HG03457 (cell line): ENCODE measurements around the gene CPT1B.
"Not testable (repeated sequence)": the region's sequence is repeated elsewhere in the genome, so short reads cannot be mapped to it uniquely, and the experiment has no call there.

Source experiments
- ATAC-seq: cut with Tn5 transposase; IDR thresholded peaks from one replicate; pipeline ENCODE4 v1.9.1; 2021; ENCODE audit warnings: moderate number of reproducible peaks; ENCODE audit not compliant: unreplicated experiment

The CPT1B gene

DNA sequence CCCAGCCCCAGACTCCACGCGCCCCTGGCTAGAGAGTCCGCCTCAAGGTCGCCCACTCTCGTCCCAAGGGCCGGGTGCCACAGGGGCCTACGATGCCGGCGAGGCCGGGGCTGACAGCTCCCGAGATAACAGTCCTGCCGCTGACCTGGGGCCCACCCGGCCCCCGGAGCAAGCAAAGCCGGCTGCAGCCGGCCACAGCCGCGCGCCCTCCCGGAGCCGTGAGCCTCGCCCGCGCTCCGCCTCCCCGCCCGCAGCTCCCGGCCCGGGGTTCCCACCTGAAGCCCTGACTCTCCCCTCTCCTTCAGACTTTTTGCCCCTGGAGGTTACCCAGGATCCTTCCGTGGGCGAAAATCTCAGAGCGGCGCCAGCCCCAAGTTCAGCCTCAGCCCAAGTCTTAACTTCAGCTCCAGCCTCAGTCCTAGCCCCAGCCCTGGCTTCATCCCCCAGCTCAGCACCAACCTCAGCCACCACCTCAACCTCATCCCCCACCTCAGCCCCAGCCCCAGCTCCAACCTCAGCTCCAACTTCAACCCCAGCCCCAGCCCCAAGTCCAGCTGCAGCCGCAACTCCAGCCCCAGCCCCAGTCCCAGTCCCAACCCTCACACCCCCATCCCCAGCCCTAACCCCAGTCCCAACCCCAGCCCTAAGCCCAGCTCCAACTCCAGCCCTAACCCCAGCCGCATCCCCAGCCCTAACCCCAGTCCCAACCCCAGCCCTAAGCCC, 30.8 kb downstream of the CPT1B start:
- ATAC-seq = no peak

DNA sequence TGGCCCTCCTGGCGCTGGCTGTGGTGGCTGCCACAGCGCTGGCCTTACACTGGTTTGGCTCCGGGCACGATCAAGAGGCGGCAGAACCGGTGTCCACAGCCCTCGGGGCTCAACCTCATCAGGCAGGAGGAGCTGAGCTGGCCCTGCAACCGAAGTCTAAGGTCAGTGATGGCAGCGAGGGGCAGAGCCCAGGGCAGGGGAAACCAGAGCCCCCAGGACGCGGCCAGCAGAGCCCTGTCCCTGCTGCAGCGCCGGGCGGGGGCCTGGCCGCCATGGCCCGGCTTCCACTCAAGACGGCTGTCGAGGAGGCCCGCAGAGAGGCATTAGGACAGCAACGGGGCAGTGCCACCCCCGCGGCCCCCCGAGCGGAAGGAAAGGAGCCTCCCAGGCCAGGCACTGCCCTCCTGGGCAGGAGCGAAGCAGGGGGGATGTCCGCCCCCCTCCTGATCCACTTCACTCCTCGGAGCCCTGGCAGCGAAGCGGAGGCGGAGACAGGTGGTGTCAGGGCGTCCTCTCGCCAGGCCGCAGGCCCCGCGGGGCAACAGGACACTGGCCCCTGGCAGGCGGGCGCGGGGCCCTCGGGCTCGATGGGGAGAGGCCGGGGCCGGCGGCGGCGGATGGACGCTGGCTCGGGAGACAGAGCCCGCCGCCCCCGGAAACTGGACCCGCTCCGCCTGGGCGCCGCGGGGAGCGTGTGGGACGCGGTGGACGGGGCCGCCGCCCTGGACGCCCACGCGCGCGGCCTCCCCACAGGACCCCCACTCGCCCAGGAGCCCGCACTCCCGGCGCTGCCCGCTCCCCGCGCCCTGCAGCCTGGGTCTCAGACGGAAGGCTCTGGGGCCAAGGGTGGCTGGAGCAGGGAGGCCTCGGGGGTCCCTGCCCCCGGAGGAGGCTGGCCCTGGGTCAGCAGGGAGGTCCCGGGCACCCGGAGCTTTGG, 31.6 kb downstream of the CPT1B start:
- no peak for ATAC-seq

DNA sequence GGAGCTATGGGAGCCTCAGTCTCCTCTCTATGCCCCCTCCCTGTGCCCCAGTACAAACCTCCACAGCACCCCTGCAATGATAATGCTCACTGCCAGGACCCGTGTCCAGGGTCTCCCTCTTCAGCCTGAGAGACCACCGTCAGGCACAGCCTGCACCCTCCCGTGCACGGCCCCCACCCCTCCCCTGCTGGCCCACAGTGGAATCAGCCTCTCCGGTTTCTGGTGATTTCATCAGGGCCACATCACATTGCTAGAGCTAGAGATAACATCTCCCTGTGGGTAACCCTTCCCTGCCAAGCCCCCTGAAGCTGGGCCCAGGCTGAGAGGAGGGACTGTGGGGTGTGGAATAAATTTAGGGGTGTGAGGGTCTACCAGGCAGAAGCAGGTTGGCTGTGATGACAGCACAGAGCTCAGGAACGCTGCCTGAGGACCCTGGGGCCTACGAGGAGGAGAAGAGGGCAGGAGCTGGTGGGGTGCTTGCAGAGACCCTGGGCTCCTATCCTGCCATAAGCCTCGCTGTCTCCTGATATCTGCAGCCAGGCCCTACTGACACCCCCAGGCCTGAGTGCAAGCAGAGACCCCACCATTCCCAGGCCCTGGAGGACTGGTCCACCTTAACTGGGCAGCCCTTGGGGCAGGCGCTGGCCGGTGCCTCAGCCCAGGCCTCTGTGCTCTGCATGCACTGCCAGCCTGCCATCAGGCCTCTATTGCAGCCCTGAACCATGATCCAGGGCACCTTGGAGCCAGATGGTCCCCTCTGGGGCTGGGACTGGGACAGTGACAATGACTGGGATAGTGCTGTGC, 32.5 kb downstream of the CPT1B start, which contains the start of gene KLHDC7B:
TSS of gene KLHDC7B (plus strand) at position 378 of the 804 bp plus-strand sequence. CDS start at position 723, 345 bp downstream.
- ATAC-seq = no peak

DNA sequence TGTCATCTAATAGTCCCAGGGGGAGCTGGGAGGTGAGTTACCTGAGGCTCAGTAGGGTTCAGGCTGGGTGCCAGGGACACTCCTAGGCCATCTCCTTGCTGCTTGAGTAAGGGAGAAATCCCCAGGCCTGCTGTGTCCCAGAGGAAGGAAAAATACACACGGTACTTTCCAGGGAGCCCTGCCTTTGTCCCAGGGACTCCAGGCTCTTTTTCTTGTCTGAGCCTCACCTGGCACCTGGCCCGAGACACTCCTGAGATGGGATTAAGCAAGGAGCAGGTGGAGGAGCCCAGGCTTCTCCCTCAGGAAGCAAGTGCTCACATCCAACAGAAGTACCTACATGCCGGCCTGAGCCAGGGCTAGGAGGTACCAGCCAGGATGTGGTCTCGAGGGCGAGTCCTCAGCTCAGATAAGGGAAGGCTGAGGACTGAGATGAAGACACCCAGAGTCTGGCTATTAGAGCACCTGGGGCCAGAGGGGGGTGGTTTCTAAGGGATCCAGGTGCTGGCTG, 33.4 kb downstream of the CPT1B start:
- no peak for ATAC-seq

DNA sequence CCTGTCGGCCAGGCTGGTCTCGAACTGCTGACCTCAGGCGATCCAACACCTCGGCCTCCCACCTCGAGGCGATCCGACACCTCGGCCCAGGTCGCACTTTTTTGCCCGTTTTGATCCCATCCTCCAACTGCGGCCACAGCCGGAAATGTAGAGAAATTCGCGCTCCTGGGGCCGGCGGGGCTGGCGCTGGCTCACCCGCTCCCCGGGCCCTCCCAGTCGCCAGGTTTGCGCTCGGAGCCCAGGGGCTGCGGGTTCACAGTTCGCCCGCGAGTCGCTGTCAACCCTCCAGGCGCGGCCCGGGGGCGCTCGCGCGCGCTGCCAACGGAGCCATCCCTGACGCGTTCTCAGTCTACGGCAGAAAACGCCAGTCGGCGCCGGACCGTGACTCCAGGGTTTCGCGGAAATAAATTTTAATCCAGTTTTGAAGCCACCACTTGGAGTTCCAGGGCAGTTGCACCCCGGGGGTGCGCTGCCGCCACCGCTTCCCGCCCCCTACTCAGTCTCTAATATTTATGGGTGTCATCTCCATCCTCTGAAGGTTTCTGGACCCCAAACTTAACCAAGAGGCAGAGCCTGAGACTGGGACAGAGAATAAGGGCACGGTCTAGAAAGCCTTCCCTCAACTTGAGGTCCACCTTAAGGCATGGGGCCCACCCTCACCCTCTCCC, 34.0 kb downstream of the CPT1B start:
- ATAC-seq = no peak

DNA sequence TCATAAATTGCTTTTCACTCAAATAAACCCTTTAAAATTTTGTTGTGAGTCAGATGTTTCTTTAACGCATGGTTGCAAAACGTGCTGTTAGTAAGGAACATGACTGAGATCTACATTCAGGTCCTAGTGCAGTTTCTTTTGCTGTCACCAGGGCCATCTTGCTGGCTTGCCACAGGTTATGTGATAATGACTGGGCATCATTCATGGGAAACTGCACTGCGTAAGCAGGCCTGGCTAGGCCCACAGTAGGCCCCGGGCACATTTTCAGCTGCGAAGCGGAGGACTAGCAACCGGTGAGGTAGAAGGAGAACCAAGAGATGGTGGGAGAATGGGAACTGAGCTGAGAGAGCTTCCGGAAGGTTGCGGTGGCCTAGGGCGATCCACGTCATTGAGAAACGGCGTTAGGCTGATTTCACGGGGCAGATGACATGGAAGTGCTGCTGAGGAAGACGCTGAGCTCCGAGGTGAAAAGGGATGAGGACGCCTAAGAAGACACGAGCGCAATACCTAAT, 35.8 kb downstream of the CPT1B start:
- ATAC-seq = no peak

DNA sequence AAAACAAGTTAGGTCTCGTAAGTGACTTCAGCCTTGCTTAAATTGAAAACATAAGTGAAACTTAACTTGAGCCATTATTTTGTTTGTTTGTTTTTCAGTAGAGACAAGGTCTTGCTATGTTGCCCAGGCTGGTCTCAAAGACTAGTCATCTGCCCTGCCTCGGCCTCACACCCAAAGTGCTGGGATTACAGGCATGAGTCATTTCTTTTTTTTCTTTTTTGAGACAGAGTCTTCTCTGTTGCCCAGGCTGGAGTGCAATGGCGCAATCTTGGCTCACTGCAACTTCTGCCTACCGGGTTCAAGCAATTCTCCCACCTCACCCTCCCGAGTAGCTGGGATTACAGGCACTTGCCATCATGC, 36.6 kb downstream of the CPT1B start:
- not testable (repeated sequence) for ATAC-seq

DNA sequence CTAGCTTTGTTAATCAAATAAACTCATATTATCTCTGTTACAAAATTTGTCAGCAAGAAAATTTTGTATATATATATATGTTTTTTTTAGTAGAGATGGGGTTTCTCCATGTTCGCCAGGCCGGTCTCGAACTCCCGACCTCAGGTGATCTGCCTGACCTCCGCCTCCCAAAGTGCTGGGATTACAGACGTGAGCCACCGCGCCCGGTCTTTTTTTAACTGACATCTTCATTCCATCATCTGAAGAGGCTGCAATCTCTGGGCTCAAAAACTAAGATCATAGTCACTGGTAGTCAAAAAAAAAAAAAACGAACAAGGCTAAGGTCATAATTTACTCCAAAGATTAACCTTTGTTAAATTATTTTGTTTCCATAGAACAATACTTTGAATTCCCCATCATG, 37.8 kb downstream of the CPT1B start:
- no peak for ATAC-seq

DNA sequence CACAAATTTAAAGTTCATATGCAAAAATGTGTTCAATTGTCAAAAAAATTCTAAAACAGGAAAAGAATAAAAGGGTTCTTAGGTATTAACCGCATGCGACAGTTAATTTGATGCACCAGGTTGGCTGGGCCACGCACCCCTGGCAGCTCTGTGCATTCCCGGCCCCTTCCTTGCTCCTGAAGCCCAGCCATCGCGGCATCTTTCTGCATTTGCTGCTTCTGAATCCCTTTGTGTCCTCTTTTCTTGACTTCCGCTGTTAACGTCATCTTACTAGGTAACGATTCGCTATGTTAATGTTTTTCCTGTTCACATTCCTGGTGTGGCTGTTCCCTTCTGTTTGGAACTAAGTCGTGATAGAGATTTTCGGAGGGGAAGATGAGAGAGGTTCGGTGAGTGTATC, 40.5 kb downstream of the CPT1B start:
- no peak for ATAC-seq

DNA sequence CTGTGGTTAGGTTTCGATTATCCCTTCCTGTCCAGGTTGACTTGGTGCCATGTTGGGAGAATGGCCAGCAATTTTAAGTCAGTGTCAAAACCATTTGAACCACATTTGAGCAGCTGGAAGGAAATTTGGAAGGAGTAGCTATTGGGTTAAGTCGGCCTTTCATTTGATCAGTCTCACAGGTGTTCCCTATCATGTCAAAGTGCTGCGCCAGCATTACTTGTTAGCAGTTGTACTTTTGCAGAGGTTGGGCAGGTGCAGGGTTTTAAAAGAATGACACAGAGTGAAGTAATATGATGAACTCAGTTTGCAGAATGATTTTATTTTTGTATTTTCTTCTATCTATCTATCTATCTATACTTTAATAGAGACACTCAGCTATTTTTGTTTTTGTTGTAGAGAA, 42.0 kb downstream of the CPT1B start:
- ATAC-seq = no peak

DNA sequence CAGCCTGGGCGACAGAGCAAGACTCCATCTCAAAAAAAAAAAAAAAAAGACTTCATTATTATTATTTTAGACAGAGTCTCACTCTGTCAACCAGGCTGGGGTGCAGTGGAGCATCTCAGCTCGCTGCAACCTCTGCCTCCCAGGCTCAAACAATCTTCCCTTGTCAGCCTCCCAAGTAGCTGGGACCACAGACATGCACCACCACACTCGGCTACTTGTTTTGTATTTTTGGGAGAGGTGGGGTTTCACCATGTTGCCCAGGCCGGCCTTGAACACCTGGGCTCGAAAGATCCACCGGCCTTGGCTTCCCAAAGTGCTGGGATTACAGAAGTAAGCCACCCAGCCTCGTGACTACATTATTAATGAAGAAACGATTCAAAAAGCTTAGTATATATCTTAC, 43.1 kb downstream of the CPT1B start:
- ATAC-seq = no peak

DNA sequence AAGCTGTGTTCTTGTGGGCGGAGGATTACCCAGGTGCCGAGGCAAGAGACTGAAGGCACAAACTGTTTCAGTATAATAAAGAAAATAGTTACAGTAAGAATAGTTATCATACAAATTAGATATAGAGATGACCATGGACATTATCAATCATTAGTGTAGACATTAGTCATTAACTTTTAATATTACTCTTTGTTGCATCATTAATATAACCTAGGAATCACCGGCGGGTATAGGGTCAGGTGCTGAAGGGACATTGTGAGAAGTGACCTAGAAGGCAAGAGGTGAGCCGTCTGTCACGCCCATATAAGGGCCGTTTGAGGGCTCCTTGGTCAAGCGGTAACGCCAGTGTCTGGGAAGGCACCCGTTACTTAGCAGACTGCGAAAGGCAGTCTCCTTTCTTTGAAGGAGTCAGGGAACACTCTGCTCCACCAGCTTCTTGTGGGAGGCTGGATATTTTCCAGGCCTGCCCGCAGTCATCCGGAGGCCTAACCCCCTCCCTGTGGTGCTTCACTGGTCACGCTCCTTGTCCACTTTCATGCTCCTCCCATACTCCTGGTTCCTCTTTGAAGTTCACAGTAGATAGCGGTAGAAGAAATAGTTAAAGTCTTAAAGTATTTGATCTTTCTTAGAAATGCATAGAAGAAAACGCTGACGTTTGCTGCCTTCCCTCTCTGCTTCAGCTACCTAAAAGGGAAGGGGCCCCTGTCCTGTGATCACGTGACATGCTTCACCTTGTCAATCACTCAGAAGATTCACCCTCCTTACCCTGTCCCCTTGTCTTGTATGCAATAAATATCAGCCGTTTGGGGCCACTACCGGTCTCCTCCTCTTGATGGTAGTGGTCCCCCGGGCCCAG, 44.1 kb downstream of the CPT1B start:
- not testable (repeated sequence) for ATAC-seq

DNA sequence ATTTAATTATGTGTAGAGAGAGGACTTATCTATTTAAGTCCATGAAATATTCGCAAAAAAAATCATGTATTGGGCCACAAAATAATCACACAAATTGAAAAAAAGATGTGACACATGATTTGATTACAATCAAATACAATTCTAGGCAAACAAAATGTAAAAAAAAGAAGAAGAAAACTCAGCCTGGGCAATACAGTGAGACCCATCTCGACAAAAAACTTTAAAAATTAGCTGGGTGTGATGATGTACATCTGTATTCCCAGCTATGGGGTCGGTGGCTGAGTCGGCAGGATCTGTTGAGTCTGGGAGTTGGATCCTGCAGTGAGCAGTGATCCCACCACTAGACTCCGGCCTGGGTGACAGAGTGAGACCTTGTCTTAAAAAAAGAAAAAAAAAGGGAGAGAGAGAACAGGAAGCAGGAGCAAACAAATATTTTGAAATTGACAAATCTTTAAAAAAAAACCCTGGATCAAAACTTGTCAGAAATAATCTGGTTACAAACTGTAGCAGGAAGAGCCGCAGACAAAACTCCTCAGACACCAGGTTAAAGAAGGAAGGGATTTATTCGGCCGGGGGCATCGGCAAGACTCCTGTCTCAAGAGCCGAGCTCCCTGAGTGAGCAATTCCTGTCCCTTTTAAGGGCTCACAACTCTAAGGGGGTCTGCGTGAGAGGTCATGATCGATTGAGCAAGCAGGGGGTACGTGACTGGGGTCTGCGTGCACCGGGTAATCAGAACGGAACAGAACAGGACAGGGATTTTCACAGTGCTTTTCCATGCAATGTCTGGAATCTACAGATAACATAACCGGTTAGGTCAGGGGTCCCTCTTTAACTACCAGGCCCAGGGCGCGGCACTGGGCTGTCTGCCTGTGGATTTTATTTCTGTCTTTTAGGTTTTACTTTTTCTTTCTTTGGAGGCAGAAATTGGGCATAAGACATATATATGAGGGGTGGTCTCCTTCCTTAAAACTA, 45.1 kb downstream of the CPT1B start:
- ATAC-seq = no peak

DNA sequence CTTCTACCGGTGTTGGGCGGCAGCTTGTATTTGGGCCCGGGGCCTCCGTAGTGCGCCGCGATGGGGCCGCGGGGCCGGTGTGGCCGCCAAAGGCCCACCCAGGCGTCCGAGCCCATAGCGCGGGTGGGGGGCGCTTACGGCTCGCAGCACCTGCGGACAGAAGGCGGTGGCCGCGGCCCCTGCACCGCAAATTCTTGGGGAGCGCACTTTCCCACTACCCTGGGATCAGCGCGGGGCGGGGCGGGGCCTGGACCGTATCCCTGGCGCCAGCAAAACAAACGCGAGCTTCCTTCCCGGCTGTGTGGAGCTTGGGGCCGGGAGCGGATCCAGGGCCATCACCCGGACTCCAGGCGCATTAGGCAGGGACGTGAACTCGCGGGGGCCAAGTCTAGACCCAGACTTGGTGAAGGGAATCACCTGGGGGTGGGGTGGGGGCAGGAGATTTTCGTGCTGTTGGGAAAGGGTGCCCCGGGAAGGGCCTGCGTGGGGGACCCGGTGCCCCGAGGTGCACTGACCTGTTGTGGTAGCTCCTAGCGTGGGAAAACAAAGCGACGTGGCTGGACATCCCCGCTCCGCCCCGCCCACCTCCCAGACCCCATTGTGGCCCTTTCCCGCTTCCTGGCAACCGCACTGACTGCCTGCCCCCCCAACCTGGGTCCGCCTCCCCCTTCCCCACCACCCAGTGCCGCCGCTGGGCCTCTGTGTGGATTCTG, 46.1 kb downstream of the CPT1B start:
- ATAC-seq = no peak

DNA sequence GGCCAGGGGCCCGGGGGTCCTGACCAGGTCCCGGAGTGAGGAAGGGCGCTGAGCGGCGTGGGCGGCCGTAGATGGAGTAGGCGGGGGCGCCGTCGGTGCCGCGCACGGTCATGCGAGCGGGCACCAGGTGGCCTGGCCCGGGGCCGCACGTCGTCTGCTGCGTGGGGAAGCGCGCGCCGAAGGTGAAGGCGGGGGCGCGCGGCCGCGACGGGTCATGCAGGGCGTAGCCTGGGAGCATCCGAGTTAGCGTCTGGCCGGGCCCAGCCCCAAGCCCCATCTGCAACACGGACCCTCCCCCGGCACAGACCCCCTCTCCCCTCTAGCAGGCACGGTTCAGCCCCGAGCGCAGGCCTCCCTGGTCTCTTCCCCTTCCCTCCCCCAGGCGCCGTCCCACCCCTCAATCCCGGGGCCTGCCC, 46.7 kb downstream of the CPT1B start:
- ATAC-seq = no peak

DNA sequence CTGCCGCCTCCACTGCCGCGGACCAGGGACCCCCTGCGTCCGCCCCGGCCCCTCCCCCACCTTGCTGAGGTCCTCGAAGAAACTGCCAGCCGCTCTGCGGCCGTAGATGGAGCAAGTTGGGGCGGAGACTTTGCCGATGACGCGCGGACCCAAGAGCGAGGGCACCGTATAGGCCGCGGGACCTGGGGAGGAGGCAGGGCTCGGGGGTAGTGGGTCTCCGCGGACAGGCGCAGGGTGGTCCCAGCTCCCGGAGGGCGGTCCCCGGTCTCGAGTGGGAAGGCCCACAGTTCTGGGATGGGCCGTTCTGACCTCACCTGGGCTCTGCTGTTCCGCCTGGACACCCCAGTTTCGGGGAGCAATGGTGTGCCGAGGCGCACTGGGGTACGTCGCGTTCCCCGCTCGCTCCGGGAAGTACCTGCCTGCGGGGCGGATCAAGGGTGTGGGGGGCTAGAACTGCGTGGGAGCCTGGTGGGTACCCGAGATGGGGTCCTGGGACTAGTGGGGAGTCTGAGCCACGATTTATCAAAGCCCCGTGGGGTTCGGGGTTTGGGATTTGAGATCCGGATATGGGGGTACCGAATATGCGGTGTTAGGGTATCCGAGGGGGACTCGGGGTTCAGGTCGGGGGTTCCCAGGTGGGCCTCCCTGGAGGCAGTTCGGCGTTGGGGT, 47.2 kb downstream of the CPT1B start:
- ATAC-seq = no peak

DNA sequence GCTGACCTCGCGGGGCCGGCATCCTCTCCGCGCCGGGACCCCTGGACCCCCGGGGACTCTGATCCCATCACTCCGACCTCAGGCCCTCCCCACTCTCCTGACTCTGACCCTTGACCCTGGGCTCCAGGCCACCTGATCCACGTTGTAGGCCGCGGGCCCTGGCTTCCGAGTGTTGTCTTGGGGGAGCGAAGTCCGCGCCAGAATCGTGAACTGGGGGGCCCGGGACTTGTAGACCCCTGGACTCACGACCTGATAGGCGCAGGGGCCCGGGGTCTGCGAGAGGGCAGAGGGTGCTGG, 47.7 kb downstream of the CPT1B start:
- no peak for ATAC-seq
